ENCODE measurements around the gene MRPL52.
"Not testable (repeated sequence)": the region's sequence is repeated elsewhere in the genome, so short reads cannot be mapped to it uniquely, and the experiment has no call there.

MRPL52 gene

DNA sequence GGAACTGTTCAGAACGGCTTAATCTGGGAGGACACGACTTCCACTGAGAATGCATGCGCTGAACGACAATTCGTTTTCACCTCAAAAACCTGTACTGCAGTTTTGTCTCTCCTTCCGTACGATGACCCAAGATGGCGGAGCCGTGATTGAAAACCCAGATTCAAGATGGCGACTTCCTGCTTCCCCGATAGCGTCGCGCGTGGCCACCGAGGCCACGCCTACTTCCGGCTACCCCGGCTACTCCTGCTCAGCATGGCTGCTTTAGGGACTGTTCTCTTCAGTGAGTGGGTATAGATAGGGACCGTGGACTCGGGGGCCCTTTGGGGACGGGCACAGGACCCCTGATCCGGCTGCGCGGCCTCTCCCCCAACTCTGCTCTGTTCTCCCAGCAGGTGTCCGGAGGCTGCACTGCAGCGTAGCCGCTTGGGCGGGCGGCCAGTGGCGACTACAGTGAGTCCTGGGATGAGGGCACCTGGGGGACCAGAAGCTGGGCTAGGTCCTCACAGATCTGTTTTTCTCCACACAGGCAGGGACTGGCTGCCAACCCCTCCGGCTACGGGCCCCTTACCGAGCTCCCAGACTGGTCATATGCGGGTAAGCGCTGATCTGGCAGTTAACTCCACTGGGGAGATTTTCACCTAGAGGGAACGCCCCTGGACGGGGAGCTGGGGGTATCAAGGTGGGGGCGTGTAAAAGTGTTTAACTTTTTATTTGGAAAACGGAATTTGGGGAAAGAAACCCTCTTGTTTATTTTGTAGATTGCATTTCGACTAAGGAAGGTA is at the start of gene MRPL52:
Gene MRPL52, plus strand, starts transcription at position 227 of the 782 bp plus-strand sequence. Its CDS starts 26 bp downstream, at position 253.
- DNase-seq: peak; percentile 93

DNA sequence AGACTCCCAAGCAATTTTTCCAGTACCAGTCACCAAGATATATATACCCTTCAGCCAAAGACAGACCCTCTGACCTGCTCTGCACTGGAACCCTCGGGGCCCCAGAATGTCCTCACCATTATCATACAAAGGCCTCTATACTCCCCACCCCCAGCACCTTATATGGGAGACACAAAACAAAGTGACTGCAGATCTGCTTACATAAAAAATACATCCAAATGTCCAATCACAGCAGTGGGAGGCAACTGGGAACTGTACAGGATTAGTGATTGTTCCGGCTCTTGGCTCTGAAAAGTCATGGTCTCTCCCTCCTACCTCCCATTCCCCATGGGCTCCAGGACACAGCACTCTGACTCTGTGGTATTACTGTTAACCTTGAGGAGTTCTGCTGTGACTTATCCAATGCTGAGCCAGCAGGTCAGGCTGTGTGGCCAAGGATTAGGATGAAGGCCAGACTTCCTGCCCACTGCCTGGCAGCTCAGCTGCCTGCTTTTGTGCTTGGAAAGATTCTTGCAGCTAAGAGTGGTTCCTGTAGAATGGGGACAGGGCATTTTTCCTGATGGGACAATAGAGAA is 49.5 kb upstream of the MRPL52 start:
- DNase-seq: no peak

DNA sequence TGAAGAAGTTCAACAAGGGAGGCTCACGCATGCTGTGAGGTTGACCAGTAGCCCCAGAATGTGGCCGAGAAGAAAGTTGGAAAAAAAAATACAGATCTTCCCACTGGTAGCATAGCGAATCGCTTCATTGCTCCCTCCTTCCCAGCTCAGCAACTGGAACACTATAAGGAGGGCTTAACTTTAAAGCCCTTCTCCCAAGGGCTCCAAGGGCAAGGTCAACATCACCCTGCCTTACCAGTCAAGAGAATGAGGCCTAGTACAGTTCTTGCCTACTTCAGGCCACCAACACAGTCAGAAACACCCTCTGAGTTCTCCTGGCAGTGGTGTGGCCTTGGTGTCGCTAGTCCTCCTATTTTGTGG is 48.8 kb upstream of the MRPL52 start:
- DNase-seq: no peak

DNA sequence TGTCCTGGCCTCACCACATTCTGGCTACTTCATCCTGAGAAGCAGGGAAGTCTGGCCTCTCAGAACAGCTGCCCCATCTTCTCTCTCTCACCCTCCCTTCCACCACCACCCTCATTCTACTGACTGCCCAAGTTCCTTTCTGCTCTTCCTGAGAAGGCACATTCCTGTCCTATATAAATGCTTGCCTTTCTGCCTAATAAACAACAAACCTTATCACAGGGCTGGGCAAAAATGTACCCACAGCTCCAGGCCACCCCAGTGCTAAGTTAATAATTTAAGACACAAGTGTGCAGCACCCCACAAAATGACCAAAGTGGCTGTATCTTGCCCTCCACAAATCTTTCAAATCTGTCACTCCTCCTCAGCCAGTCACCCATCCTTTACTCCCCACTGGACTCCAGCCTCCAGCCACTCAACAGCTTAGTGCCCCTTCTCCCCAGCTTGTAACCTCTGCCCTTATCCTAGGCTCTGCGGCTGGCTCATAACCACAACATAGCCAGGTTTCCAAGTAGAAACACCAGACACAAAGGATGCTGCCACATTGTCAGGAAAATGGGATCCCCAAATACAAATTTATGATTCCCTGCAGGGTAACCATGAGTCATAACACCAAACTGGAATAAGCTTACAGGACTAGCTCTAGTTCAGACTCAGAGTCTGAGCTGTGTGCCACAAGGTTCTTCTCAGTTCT is 48.2 kb upstream of the MRPL52 start:
- DNase-seq: no peak

DNA sequence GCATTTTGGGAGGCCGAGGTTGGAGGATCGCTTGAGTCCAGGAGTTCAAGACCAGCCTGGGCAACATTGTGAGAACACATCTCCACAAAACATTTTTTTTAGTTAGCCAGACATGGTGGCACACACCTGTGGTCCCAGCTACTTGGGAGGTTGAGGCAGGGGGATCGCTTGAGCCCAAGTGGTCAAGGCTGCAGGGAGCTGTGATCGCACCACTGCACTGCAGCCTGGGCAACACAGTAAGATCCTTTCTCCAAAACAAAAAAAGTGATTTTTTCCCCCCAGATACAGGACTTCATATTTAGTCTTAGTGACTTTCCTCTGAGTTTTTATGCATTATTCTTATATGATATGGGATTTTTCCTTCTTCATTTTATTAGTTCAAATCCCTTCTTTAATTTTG is 43.0 kb upstream of the MRPL52 start:
- no peak for DNase-seq

DNA sequence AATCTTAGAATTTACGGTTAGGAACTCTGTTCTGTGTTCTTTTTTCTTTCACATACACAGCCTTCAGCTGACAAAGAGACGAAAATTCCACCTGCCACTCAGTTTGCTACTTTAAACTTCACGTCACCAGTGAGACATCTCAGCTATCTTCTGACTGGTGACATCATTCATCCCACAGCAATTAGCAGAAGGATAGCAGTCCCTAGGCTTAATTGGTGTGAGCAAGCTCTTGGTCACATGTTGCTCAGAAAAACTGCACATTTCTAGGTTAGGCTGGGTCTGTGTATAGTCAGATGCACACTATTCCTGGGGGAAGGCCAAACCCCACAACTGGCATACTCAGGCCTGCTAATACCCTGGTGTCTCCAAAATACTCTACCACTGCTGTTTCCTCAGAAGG is 38.4 kb upstream of the MRPL52 start:
- DNase-seq: no peak

DNA sequence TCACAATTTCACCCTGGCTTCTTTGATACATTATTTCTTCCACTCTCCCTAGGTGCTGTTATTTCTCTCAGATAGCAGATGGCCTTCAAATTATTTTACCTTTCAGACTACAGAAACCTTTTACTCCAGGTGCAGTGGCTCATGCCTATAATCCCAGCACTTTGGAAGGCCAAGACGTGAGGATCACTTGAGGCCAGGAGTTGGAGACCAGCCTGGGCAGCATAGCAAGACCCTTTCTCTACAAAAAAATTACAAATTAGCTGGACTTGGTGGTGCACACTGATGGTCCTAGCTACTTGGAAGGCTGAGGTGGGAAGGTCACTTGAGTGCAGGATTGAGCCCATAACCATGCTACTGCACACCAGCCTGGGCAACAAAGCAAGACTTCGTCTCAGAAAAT is 37.5 kb upstream of the MRPL52 start:
- no peak for DNase-seq

DNA sequence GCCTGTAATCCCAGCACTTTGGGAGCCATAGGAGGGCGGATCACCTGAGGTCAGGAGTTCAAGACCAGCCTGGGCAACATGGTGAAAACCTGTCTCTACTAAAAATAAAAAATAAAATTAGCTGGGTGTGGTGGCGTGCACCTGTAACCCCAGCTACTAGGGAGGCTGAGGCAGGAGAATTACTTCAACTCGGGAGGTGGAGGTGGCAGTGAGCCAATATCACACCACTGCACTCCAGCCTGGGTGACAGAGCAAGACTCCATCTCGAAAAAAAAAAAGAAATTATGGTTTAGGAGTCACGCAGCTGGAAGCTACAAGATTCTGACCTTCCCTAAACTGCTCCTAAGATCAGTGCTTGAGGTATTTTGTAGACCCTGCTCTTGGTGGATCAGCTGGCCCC is 36.1 kb upstream of the MRPL52 start:
- DNase-seq: not testable (repeated sequence)

DNA sequence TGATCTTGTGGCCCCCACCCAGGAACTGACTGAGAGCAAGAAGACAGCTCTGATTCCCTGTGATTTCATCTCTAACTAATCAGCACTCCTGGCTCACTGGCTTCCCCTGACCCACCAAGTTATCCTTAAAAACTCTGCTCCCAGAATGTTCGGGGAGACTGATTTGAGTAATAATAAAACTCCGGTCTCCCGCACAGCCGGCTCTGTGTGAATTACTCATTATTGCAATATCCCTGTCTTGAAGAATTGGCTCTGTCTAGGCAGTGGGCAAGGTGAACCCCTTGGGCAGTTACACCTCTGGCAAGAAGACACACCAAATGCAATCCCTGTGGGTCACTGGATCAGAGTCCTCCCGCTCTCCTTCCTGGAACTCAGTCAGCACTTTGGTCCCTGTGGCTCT is 35.7 kb upstream of the MRPL52 start:
- DNase-seq: no peak

DNA sequence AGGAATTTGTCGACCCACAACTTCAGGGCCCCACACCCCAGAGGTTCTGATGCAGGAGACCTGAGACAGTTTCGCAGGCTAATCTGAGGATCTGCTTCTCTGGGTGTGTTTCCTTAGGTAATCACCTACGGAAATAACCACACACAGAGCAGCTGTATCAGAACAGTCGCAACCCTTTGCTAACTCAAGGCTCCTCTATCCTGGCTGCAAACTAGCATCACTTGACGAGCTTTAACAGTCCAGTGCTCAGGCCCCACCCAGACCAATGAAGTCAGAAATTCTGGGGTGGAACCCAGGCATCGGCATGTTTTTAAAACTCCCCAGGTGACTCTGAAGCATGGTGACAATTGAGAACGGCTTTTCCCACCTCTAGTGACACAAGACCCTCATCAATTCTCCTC is 35.1 kb upstream of the MRPL52 start:
- DNase-seq: no peak

DNA sequence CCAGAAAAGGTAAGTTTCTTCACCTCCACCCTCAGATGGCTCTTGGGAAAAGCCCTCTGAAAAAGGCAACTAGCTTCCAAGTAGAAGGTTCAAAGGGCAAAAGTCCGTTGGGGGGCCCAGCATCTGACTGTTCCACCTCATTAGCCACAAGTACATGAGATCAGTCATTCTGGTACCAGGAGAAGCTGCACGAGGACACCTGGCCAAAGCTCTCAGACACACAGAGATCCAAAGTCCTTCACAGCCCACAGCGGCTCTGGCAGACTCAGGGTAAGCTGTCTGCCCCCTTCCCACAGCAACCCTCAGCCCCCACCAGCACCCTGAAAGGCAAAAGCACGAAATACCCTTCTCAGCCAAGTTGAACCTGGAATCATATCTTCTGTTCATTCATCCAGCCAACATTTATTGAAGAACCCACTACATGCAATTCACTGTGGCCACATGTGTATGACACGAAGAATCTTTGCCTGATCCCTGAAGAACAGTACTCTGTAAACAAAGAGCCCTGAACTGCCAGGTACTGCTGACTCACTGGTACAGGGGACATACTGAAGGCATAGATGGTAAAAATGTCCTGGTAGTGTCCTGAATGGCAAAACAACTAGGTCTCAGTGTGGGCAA is 33.5 kb upstream of the MRPL52 start:
- no peak for DNase-seq

DNA sequence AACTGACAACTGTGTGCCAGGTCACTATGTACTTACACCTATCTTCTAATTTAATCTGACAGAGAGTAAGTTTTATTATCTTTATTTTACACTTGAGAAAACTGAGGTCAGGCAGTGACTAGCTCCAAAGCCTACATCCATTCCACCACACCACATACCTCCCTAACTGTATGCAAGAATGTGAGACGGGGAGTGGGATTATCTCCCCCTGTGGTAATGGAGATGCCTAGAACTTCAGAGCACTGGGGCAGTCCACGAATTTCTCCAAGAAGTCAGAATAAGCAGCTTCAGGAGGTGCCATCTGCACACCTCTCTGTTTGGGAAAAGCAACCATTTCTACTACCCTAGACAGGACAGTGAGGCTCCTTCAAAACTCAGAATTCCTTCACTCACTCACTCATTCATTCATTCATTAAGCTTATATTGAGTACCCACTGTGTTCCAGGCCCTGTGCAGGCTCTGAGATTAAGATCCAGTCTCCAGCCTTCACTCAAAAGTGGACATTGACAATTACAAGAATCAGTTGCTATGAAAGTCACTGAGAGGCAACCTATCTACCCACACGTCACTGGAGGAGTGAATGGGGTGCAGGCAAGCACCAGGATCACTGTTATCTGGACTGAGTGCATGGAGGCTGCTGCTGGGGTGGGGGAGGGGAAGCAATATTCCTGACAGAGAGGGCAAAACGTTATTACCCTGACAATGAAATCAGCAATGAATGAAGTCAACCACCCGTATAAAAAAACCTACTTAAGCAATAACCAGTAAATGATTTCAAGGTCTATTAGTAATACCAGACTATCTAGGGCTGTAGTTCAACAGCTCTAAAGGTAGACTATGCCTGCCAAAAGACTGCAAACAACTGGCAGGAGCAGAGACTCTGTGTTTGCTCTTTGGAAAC is 32.4 kb upstream of the MRPL52 start:
- DNase-seq: no peak

DNA sequence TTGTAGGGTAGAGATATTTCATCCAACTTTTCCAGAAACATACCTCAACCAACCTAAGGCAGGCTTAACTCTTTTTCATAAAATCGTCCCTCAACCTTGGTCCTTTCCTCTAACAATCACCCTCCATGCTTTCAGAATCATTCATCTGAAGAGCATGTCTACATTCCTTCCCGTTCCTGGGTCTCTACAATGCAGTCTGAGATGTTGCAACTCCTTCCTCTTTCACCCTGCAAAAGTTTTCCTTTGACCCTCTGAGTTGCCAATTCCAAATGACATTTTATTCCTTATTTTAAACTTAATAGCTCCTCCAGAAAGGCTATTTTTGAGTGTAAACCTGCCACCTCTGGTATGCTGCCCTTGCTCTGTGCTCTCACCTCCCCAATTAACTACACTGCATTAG is 31.2 kb upstream of the MRPL52 start:
- DNase-seq: no peak

DNA sequence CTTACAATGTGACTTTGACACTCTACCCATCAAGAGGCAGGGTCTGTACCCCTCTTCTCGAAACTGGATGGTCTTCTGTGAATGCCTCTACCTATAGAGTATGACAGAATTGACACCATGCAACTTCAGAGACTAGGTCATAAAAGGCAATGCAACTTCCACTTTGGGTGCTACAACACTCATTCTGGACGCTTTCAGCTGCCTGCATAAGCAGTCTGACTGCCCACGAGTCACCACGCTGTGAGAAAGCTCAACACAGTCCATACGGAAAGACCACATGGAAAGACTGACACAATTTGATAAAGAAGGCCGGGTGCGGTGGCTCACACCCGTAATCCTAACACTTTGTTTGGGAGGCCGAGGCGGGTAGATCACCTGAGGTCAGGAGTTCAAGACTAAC is 29.3 kb upstream of the MRPL52 start:
- DNase-seq: no peak

DNA sequence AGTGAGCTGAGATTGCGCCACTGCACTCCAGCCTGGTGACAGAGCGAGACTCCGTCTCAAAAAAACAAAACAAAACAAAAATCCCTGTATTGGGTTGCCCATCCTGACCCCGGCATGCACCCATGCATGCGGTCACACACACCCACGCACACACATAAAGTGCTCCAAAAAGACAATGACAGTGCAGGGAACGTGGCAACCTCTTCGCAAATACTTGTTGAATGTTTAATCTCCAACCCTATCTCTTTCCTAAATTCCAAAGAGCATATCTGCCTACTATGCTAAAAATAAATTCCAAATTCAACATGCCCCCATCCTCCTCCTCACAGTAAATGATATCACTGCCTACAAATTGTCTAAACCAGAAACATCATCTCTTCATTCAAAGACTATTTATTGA is 28.0 kb upstream of the MRPL52 start:
- DNase-seq: no peak

DNA sequence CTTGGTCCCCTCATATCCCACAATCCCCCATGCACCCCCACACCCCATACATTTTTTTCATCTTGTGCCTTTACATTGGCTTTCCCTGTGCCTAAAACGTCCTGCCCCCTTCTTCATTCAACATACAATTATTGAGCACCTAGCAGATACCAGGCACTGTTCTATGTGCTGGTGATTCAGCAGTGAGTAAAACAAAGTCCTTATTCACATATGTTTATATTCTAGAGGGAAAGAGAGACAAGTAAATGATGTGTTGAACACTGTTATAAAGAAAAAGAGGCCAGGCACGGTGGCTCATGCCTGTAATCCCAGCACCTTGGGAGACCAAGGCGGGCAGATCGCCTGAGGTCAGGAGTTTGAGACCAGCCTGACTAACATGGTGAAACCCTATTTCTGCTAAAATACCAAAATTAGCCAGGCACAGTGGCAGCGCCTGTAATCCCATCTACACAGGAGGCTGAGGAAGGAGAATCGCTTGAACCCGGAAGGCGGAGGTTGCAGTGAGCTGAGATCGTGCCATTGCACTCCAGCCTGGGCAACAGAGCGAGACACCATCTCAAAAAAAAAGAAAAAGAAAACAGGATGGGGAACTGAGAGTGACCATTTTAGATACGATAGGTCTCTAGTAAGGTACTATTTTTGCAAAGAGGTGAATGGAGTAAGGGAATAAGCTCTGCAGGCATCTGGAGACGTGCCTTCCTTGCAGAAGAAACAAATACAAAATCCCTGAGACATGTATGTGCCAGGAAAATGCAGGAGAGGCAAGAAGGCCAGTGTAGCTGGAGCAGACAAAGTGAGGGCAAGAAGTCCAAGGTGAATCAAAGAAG is 26.6 kb upstream of the MRPL52 start:
- no peak for DNase-seq

DNA sequence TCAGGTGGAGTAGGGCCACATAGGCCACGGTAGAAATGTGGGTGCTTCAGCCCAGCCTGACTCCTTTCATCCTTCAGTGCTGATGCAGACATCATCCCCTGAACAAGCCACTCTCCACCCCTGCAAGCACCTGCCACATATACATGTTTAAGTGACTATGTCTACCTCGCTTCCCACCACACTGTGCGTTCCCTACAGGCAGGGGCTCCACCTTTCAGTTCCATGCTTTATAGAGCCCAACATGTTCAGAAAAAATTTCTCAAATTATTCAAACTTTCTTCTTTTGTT is 26.1 kb upstream of the MRPL52 start:
- no peak for DNase-seq

DNA sequence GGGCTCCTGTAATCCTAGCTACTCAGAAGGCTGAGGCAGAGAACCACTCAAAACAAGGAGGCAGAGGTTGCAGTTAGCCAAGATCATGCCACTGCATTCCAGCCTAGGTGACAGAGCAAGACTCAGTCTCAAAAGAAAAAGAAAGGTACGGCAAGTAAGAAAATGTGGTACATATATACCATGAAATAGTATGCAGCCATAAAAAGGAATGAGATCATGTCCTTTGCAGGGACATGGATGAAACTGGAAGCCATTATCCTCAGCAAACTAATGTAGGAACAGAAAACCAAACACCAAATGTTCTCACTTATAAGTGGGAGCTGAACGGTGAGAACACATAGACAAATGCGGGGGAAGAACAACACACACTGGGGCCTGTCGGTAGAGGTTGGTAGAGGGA is 24.5 kb upstream of the MRPL52 start:
- not testable (repeated sequence) for DNase-seq

DNA sequence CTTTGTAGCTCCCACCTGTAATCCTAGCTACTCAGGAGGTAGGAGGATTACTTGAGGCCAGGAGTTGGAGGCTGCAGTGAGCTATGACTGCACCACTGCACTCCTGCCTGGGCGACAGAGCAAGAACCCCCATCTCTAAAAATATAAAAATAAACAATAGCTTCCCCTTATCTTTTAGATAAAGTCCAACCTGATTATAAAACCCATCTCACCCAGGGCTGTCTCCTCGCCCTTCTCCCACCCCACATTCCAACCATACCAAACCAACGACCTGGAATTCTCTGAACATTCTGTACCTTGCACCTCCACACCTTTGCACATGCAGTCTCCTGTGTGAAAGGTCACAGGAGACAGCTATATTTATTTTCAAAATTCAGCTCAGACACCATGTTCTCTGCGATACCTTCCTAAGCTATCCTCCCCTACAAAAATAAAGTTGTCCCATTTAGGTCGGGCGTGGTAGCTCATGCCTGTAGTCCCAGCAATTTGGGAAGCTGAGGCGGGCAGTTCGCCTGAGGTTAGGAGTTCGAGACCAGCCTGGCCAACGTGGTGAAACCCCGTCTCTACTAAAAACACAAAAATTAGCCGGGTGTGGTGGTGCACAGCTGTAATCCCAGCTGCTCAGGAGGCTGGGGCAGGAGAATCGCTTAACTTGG is 22.1 kb upstream of the MRPL52 start:
- DNase-seq: no peak

DNA sequence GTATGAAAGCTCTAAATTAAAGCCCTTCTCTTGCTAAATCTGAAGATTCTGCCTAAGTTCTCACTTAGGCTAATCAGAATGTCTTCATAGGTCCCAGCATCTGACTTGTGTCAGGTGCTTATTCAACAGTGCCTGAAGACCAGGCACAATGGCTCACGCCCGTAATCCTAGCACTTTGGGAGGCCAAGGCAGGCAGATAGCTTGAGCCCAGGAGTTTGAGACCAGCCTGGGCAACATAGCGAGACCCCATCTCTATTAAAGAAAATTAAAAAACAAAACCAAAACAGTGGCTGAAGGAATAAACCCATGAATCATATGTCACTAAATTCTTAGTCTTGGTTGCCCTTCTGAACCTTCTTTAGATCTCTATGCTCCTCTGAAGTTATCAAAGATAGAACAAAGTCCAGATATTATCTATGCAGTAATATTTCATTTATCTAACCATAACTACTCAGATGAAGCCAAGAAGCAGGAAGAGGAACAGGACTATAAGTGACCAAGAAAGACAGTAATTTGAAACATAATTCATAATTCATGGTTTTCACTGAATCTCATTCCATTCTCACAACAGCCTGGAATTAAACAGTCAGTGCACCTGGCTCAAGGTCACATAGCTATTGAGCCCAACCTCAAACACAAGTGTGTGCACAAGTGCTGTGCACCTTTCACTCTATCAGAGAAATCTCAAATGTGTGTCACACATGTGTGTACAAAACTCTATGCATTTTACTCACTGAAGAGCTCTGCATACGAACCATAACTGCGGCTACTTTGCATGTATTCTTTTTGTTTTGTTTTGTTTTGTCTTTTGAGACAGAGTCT is 21.1 kb upstream of the MRPL52 start:
- no peak for DNase-seq

DNA sequence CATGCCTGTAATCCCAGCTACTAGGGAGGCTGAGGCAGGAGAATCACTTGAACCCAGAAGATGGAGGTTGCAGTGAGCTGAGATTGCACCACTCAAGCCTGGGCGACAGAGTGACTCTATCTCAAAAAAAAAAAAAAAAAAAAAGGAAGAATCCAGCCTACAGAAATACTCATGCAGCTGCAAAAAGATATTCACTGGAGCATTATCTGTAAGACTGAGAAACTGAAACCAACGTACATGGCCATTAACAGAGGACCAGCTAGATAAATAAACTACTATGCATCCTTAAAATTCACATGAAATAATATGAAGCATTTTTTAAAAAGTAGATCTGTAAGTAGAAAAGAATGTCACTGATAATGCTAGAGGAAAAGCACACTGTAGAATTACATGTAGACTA is 18.0 kb upstream of the MRPL52 start:
- no peak for DNase-seq
